Measurements from ENCODE around the gene NXPH3.

- TF ChIP-seq CTCF (IDR thresholded peaks at IDR 0.05) (no peak), EP300 (IDR thresholded peaks at IDR 0.05; ENCODE audit: borderline replicate concordance in 1 of 2, low read depth in 1 of 2, low read length in 1 of 2) (no peak), USF2 (IDR thresholded peaks at IDR 0.05; ENCODE audit: borderline replicate concordance, low read depth, low read length) (no peak), REST (IDR thresholded peaks at IDR 0.05; ENCODE audit: low read depth, low read length) (no peak), GABPA (IDR thresholded peaks at IDR 0.05; ENCODE audit: low read depth) (no peak), POLR2AphosphoS5 (IDR thresholded peaks at IDR 0.05; ENCODE audit: low read depth, low read length) (no peak), EZH2phosphoT487 (IDR thresholded peaks at IDR 0.05; ENCODE audit: borderline replicate concordance, low read depth) (no peak), MAX (IDR thresholded peaks at IDR 0.05; ENCODE audit: low read depth) (no peak), MXI1 (IDR thresholded peaks at IDR 0.05; ENCODE audit: low read depth, low read length) (no peak), ELF1 (IDR thresholded peaks at IDR 0.05) (no peak), JUND (IDR thresholded peaks at IDR 0.05) (no peak), FOSL2 (IDR thresholded peaks at IDR 0.05; ENCODE audit: borderline replicate concordance, low read depth) (no peak)
Observed at GRCh38 chr17:49604314-49604869, 28.7 kb downstream of the NXPH3 start.

Measured in SK-N-SH (cell line).